ENCODE measurements around the gene EML6.

GRCh38 chr2:54885891-54886290 lies 162.4 kb downstream of the EML6 start:
- TF ChIP-seq, protein P1, sequence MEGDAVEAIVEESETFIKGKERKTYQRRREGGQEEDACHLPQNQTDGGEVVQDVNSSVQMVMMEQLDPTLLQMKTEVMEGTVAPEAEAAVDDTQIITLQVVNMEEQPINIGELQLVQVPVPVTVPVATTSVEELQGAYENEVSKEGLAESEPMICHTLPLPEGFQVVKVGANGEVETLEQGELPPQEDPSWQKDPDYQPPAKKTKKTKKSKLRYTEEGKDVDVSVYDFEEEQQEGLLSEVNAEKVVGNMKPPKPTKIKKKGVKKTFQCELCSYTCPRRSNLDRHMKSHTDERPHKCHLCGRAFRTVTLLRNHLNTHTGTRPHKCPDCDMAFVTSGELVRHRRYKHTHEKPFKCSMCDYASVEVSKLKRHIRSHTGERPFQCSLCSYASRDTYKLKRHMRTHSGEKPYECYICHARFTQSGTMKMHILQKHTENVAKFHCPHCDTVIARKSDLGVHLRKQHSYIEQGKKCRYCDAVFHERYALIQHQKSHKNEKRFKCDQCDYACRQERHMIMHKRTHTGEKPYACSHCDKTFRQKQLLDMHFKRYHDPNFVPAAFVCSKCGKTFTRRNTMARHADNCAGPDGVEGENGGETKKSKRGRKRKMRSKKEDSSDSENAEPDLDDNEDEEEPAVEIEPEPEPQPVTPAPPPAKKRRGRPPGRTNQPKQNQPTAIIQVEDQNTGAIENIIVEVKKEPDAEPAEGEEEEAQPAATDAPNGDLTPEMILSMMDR (IDR thresholded peaks at IDR 0.05) = no peak
- no peak for TF ChIP-seq EZH2phosphoT487 (IDR thresholded peaks at IDR 0.05; ENCODE audit: borderline replicate concordance, low read depth)
- no peak for TF ChIP-seq TAF1 (IDR thresholded peaks at IDR 0.05; ENCODE audit: borderline replicate concordance, low read depth, low read length)
- no peak for TF ChIP-seq NFIC (IDR thresholded peaks at IDR 0.05; ENCODE audit: borderline replicate concordance)
- no peak for TF ChIP-seq EP300 (IDR thresholded peaks at IDR 0.05; ENCODE audit: borderline replicate concordance in 1 of 2, low read depth in 1 of 2, low read length in 1 of 2)
- no peak for TF ChIP-seq USF2 (IDR thresholded peaks at IDR 0.05; ENCODE audit: borderline replicate concordance, low read depth, low read length)
- TF ChIP-seq SMC3 (IDR thresholded peaks at IDR 0.05; ENCODE audit: low read depth, low read length) = no peak
- TF ChIP-seq FOXJ3 (CRISPR knock-in tag; IDR thresholded peaks at IDR 0.05) = no peak
- TF ChIP-seq, protein P2, sequence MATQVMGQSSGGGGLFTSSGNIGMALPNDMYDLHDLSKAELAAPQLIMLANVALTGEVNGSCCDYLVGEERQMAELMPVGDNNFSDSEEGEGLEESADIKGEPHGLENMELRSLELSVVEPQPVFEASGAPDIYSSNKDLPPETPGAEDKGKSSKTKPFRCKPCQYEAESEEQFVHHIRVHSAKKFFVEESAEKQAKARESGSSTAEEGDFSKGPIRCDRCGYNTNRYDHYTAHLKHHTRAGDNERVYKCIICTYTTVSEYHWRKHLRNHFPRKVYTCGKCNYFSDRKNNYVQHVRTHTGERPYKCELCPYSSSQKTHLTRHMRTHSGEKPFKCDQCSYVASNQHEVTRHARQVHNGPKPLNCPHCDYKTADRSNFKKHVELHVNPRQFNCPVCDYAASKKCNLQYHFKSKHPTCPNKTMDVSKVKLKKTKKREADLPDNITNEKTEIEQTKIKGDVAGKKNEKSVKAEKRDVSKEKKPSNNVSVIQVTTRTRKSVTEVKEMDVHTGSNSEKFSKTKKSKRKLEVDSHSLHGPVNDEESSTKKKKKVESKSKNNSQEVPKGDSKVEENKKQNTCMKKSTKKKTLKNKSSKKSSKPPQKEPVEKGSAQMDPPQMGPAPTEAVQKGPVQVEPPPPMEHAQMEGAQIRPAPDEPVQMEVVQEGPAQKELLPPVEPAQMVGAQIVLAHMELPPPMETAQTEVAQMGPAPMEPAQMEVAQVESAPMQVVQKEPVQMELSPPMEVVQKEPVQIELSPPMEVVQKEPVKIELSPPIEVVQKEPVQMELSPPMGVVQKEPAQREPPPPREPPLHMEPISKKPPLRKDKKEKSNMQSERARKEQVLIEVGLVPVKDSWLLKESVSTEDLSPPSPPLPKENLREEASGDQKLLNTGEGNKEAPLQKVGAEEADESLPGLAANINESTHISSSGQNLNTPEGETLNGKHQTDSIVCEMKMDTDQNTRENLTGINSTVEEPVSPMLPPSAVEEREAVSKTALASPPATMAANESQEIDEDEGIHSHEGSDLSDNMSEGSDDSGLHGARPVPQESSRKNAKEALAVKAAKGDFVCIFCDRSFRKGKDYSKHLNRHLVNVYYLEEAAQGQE (IDR thresholded peaks at IDR 0.05; ENCODE audit: low read depth, low read length) = no peak
- TF ChIP-seq TEAD4 (IDR thresholded peaks at IDR 0.05; ENCODE audit: borderline replicate concordance, insufficient read depth) = no peak

All from SK-N-SH (cell line).